ENCODE results near the gene CDKN3.
"Not testable (repeated sequence)": the region's sequence is repeated elsewhere in the genome, so short reads cannot be mapped to it uniquely, and the experiment has no call there.

Gene CDKN3

DNA sequence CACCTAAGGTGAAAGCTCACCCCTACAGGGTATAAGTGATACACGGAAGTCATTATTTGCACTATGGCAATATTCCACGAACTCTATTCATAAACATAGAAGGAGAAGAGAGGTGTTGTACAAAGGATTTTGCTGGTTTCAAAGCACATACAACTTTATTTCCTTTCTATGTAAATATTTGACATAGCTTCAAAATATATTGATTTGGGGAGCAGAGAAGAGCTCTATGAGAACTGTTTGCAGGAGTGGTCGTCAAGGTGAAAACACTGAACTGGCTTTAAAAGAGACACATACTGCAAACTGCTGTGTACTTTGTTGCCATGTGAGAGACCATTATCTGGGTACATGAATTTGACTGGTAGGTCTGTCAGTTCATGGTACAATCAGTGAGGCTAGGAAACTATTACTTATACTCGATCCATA, 27.7 kb downstream of the CDKN3 start:
- DNase-seq (ENCODE audit: low spot score) = no peak

DNA sequence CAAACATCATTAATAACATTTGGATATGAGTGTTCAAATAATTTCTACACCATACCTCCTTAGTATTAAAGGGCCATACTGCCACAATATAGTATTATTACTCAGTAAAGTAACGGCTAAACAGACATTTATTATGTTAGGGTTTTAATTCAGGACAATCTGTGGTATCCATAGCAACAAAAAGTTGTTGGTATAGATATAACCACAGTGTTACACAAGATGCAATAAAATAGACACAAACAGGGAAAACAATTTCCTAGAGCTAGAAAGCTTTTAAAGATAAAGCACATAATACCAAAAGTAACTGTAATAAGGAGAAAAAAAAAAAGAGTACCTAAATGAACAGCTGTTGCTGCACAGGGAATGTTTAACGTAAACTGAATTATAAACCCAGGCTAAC, 28.3 kb downstream of the CDKN3 start:
- no peak for DNase-seq (ENCODE audit: low spot score)

DNA sequence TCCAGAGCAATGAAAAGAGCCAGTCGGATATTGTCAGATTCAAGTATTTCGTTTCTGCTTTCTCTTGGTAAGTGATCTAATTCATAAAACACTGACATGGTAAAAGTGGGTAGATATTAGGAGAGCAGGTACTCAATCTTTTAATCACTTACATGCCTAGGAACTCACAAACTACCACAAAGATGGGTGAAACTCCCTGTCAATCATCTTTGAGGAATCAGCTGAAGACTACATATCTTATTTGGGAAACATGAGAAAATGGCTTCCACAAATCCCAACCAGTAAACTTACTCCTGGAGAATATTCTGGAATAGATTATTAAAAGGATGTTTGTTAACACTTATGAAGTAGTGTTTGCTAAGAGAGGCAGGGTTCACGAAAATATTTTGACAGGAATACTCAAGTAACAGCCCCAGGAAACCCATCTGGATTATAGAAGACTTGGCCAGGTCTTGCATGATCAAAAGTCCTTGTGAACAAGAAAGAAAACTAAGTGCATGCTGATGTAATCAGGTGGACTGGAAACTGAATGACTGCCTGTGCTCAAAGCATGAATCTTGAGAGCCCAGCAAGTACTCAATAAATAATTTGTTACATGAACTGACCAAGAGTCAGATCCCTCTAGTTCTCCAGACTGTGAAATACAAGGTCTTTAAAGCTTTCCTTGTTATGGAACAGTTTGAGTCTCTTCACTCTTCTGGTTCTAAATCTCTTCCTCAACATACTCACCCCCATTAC, 28.9 kb downstream of the CDKN3 start:
- no peak for DNase-seq (ENCODE audit: low spot score)

DNA sequence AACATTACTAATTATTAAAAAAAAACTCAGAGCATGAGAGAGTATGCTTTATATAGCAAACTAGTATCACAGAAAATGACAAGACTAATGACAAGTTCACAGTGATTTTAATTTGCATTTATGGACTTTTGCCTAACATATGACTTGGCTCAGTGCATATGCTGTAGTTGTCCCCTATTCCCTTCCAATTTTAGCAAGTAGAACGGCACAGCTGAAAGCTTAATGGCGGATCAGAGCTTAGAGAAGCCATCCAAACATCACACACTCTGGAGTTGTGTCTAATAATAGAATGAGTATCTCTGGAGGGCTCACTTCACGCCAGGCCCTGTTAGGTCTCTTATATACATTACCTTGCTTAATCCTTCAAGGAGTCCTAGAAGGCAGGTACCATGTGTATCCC, 31.1 kb downstream of the CDKN3 start:
- no peak for DNase-seq (ENCODE audit: low spot score)

DNA sequence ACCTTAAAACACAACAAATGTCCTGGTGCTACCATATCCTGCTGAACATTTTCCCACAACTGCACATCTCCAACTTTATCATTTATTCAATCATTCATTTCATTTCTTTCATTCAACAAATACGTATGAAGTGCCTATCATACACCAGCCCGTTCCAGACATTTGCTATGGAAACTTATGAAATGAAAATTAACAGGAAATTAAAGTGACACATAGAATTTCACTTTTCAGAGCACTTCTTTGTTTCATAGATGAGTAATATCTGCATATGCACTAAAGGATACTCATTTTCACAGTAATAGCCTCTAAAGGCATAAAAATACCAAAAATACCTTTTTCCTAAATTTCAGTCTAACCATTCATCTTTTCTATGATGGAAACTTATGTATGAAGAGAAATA, 31.7 kb downstream of the CDKN3 start:
- DNase-seq (ENCODE audit: low spot score) = no peak

GRCh38 chr14:54435500-54435981, 38.7 kb downstream of the CDKN3 start:
- DNase-seq (ENCODE audit: low spot score) = peak; percentile 25

- DNase-seq (ENCODE audit: low spot score) = not testable (repeated sequence)
Measured at GRCh38 chr14:54437954-54438353, 41.1 kb downstream of the CDKN3 start.

- no peak for DNase-seq (ENCODE audit: low spot score)
Measured at GRCh38 chr14:54438703-54439102, 41.9 kb downstream of the CDKN3 start.

DNA sequence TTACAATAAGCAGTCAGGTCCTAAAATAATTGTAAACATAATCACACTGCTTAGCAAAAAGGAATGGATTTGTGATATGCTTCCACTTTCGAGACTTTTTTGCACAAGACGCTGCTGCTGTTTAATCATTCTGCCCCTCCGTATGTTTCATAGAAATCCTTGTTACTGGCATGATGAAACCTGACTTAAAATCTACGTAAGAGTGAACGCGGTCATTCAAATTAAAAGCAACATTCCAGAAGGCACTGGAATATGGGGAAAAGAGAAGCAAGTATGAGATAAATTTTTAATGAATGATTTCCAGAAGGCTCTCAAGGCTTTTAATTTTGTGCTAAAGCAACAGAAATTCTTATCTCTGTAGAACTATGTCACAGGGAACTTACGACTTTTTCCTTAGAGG, 43.2 kb downstream of the CDKN3 start:
- no peak for DNase-seq (ENCODE audit: low spot score)

GRCh38 chr14:54440476-54440872, 43.7 kb downstream of the CDKN3 start:
- no peak for DNase-seq (ENCODE audit: low spot score)

- DNase-seq (ENCODE audit: low spot score) = peak; percentile 98
Measured at GRCh38 chr14:54440873-54441868, 44.4 kb downstream of the CDKN3 start, which contains the start of gene CNIH1. CNIH1 (minus strand) TSS chr14:54441374; CDS start chr14:54441327, 47 bp downstream.

GRCh38 chr14:54442961-54443360, 46.2 kb downstream of the CDKN3 start:
- DNase-seq (ENCODE audit: low spot score) = not testable (repeated sequence)

- DNase-seq (ENCODE audit: low spot score) = no peak
Measured at GRCh38 chr14:54443981-54444380, 47.2 kb downstream of the CDKN3 start.

DNA sequence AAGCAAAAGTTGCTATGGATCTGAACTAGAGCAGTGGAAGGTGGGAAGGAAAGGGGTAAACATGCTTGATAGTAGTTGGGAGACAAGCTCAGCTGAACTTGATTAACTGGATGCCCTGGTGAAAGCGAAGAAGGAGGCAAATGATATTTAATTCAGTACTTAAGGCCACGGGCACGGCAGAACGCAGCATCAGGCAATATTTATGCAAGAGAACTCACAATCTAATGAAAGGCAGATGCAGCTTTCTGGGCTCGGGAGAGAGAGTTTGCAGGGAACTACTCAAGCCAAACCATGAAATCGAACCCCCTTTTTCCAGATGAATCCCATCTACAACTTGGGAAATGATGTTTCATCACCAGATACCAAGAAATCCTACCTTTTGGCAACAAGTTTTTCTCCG, 47.9 kb downstream of the CDKN3 start:
- DNase-seq (ENCODE audit: low spot score) = peak; percentile 44

DNA sequence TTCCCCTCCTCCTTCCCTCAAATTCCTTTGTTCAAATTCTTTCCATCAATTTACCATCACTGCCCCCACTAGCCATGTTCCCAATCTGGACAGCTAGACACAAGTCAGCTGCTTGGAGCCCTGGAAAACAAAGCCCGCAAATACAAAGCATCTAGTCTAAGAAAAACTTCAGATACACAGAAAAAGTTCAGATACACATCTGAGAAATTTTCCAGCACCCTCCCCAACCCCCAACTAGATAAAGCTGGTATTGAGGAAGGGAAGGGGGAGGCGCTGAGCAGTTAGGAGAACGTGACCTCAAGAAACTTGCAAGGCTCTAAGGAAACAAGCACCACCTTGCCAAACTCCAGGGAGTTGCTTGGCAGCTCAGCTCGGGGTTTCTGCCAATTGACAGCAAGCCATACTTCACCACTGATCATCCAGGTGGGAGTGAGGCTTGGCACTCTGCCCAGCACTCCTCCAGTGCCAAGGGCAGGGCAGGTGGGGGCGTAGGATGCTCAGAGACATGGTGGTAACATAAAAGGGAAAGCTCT, 49.4 kb downstream of the CDKN3 start:
- DNase-seq (ENCODE audit: low spot score) = no peak

GRCh38 chr14:54447231-54447692, 50.5 kb downstream of the CDKN3 start:
- peak; percentile 25 for DNase-seq (ENCODE audit: low spot score)

DNA sequence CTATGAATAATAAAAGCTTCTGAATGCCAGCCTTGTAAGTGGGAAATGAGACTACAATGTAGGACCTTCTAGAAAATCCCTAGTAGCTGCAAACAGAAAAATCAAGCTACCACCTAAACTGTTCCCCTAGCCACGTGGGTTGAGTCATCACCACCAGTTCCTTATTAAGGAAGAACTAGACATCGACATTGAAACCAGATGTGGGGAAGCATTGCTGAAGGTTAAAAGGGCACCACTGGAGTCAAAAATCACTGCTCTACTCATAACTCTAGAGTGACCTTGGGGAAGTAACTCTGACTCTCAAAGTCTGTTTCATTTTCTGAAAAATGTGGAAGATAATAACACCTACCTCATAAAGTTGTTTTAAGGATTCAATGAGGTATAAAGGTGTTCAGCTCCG, 53.7 kb downstream of the CDKN3 start:
- DNase-seq (ENCODE audit: low spot score) = peak; percentile 80

DNA sequence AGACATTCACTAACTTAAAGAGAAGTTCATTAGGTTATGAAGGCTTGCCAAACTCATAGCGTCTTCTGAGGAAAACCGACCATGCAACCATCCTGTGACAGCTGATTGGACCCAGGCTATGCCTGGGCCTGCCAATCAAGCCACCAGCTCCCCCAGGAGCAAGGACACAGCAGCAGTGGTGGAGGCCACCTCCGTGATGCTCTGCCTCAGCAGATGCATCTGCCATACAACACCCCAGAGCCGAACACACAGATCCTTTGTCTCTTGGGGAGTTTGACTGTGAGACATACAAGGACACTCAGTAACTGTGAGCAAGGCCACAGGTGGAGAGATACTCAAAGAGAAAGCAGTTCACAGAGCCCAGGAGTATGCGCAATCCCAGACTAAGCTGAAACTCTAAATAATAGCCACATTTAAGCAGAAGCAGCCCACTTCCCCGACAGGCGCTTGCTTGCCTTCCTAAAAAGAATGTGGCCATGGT, 54.4 kb downstream of the CDKN3 start:
- DNase-seq (ENCODE audit: low spot score) = no peak

DNA sequence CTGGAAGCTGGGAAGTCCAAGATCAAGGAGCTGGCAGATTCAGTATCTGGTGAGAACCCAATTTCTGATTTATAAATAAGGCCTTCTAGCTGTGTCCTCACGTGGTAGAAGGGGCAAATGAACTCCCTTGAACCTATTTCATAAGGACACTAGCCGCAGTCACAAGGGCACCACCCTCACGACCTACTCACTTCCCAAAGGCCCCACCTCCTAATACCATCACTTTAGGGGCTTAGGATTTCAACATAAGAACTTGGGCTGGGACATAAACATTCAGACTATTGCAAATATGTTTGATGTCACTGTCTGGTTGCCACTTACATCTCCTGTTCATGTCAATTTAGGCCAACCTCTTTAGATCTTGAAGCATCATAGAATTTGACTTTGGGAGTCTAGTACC, 55.2 kb downstream of the CDKN3 start:
- no peak for DNase-seq (ENCODE audit: low spot score)

DNA sequence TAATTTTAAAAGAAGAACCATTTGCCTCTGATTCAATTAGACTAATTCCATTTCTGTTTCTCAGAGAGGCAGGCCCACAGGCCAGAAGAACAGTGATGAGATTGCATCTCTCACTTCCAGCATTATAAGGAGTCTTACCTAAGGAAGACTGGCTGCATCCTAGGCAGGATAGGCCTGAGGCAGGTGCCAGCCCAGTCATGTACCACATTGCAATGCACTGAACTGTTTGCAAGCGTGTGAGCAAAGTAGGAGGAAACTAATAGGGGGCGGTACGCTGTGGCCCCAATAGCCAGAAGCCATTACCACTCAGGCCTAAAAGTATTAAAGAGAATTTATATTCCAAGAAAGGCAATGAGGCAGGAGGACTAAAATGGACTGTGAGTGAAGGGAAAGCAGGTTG, 56.4 kb downstream of the CDKN3 start:
- no peak for DNase-seq (ENCODE audit: low spot score)

GRCh38 chr14:54453990-54454389, 57.2 kb downstream of the CDKN3 start:
- peak; percentile 39 for DNase-seq (ENCODE audit: low spot score)

DNA sequence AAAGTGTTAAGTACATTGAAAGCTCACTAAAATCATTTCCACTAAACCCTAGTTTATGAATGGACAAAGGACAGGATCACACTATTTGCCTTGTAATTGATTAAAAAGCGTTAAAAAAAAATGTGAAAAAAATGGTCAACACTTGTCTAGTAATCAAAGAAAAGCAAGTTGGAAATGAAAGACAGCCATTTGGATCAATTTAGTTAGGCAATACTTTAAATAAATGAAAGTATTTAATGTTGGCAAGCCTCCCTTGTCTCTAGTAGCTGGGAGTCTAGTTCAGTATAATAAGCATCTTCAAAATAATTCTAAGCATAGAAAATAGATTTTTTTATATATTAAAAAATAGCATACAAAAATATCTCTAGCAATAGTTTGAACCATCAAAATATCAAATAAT, 58.6 kb downstream of the CDKN3 start:
- DNase-seq (ENCODE audit: low spot score) = no peak

Measured in AG08395 (cell line).